ENCODE data around the gene NPEPPS.
"Not testable (repeated sequence)": the region's sequence is repeated elsewhere in the genome, so short reads cannot be mapped to it uniquely, and the experiment has no call there.

NPEPPS gene

GRCh38 chr17:47560517-47561043, 29.7 kb downstream of the NPEPPS start:
- not testable (repeated sequence) for DNase-seq (ENCODE audit: low read depth, low spot score)

- DNase-seq (ENCODE audit: low read depth, low spot score) = not testable (repeated sequence)
These were observed 30.9 kb downstream of the NPEPPS start for GRCh38 chr17:47561698-47562405.

- DNase-seq (ENCODE audit: low read depth, low spot score) = not testable (repeated sequence)
These were observed 31.4 kb downstream of the NPEPPS start for GRCh38 chr17:47562406-47562705.

GRCh38 chr17:47567261-47567660, 36.4 kb downstream of the NPEPPS start:
- not testable (repeated sequence) for DNase-seq (ENCODE audit: low read depth, low spot score)

- not testable (repeated sequence) for DNase-seq (ENCODE audit: low read depth, low spot score)
These were observed 41.7 kb downstream of the NPEPPS start for GRCh38 chr17:47572561-47572960.

GRCh38 chr17:47582416-47582815, 51.5 kb downstream of the NPEPPS start:
- not testable (repeated sequence) for DNase-seq (ENCODE audit: low read depth, low spot score)

GRCh38 chr17:47586378-47587055, 55.6 kb downstream of the NPEPPS start:
- DNase-seq (ENCODE audit: low read depth, low spot score) = not testable (repeated sequence)

GRCh38 chr17:47593522-47593921, 62.6 kb downstream of the NPEPPS start:
- DNase-seq (ENCODE audit: low read depth, low spot score) = not testable (repeated sequence)

- no peak for DNase-seq (ENCODE audit: low read depth, low spot score)
These were observed 73.1 kb downstream of the NPEPPS start for GRCh38 chr17:47603830-47604597.

GRCh38 chr17:47604598-47604927, 73.7 kb downstream of the NPEPPS start:
- DNase-seq (ENCODE audit: low read depth, low spot score) = no peak

- DNase-seq (ENCODE audit: low read depth, low spot score) = no peak
These were observed 74.1 kb downstream of the NPEPPS start for GRCh38 chr17:47605011-47605410.

- no peak for DNase-seq (ENCODE audit: low read depth, low spot score)
These were observed 76.6 kb downstream of the NPEPPS start for GRCh38 chr17:47607481-47607880.

- DNase-seq (ENCODE audit: low read depth, low spot score) = no peak
These were observed 80.8 kb downstream of the NPEPPS start for GRCh38 chr17:47611372-47612350.

GRCh38 chr17:47615766-47616424, 85.0 kb downstream of the NPEPPS start:
- no peak for DNase-seq (ENCODE audit: low read depth, low spot score)

- DNase-seq (ENCODE audit: low read depth, low spot score) = no peak
These were observed 87.5 kb downstream of the NPEPPS start for GRCh38 chr17:47618410-47618809.

- no peak for DNase-seq (ENCODE audit: low read depth, low spot score)
These were observed 89.8 kb downstream of the NPEPPS start for GRCh38 chr17:47620503-47621245.

GRCh38 chr17:47621293-47622179, 90.6 kb downstream of the NPEPPS start:
- DNase-seq (ENCODE audit: low read depth, low spot score) = peak; percentile 82

- no peak for DNase-seq (ENCODE audit: low read depth, low spot score)
These were observed 91.3 kb downstream of the NPEPPS start for GRCh38 chr17:47622180-47622549.

GRCh38 chr17:47624727-47625068, 93.8 kb downstream of the NPEPPS start:
- no peak for DNase-seq (ENCODE audit: low read depth, low spot score)
